Stimulated activated naive CD4-positive, alpha-beta T cell (primary cell): ENCODE data around the gene PTPRN2.

Source experiments
- DNase-seq, 6 experiments: peaks; one replicate each; lab custom pipeline; 2025; lab: John Stamatoyannopoulos, UW

Gene PTPRN2

GRCh38 chr7:157813053-157813452 lies 774.6 kb downstream of the PTPRN2 start:
- no peak for DNase-seq

- no peak for DNase-seq
Observed at GRCh38 chr7:157811946-157812345, 775.7 kb downstream of the PTPRN2 start.

GRCh38 chr7:157809863-157810851 lies 777.5 kb downstream of the PTPRN2 start:
- no peak for DNase-seq

GRCh38 chr7:157809154-157809862 lies 778.3 kb downstream of the PTPRN2 start:
- DNase-seq = no peak

GRCh38 chr7:157808042-157808441 lies 779.6 kb downstream of the PTPRN2 start:
- DNase-seq = no peak

GRCh38 chr7:157807510-157807909 lies 780.1 kb downstream of the PTPRN2 start:
- DNase-seq = no peak

- DNase-seq = no peak
Observed at GRCh38 chr7:157806711-157807110, 780.9 kb downstream of the PTPRN2 start.

- DNase-seq = no peak
Observed at GRCh38 chr7:157805713-157806112, 781.9 kb downstream of the PTPRN2 start.

- no peak for DNase-seq
Observed at GRCh38 chr7:157803906-157804305, 783.7 kb downstream of the PTPRN2 start.

- DNase-seq = no peak
Observed at GRCh38 chr7:157801971-157802675, 785.5 kb downstream of the PTPRN2 start.

GRCh38 chr7:157801113-157801512 lies 786.5 kb downstream of the PTPRN2 start:
- DNase-seq = no peak

- DNase-seq = no peak
Observed at GRCh38 chr7:157800281-157800680, 787.3 kb downstream of the PTPRN2 start.

- no peak for DNase-seq
Observed at GRCh38 chr7:157799076-157799685, 788.4 kb downstream of the PTPRN2 start.

- no peak for DNase-seq
Observed at GRCh38 chr7:157797361-157797760, 790.3 kb downstream of the PTPRN2 start.

- DNase-seq = no peak
Observed at GRCh38 chr7:157796846-157797245, 790.8 kb downstream of the PTPRN2 start.

GRCh38 chr7:157795643-157796042 lies 792.0 kb downstream of the PTPRN2 start:
- no peak for DNase-seq

- DNase-seq = no peak
Observed at GRCh38 chr7:157795199-157795598, 792.4 kb downstream of the PTPRN2 start.

- DNase-seq = no peak
Observed at GRCh38 chr7:157794746-157795065, 792.9 kb downstream of the PTPRN2 start.

- DNase-seq = no peak
Observed at GRCh38 chr7:157793973-157794745, 793.5 kb downstream of the PTPRN2 start.

- no peak for DNase-seq
Observed at GRCh38 chr7:157793087-157793353, 794.6 kb downstream of the PTPRN2 start.

GRCh38 chr7:157792241-157793086 lies 795.2 kb downstream of the PTPRN2 start:
- DNase-seq = no peak
